ENCODE data around the gene FBXO48. TPM values are rescaled to one million over a fixed set of nuclear protein-coding genes. Genes with fewer than 3 reads are reported as not detected.

Gene FBXO48
- total and polyA plus RNA-seq, 2 of the 8 experiments (the other 6 are each of a cell fraction or from before 2014, with no cell fraction given) = 1.1 to 1.5 TPM

- Histone ChIP-seq H2BK12ac (ENCODE audit: low read depth, low read length) (no peak overlapping the region), H4K8ac (ENCODE audit: extremely low read depth, insufficient read depth, low read length) (no peak overlapping the region), H3K4me1 (replicated peaks in 1 of 4; ENCODE audit: control insufficient read depth in 3 of 4, insufficient read depth in 4 of 4, low read length in 3 of 4) (no peaks in the 10 kb centered on the region; a peak in 1 of 7 replicates), H3K4me3 (ENCODE audit: extremely low read depth in 1 of 4, insufficient read depth in 2 of 4, low read depth in 3 of 4, low read length in 4 of 4) (no peak overlapping the region), H4K5ac (ENCODE audit: insufficient read length, low read depth, low read length) (no peak overlapping the region), H3K4ac (replicated peaks; ENCODE audit: insufficient read length, low read depth, low read length) (no peak overlapping the region), H3K18ac (ENCODE audit: extremely low read depth, low read length) (no peak overlapping the region), H3K79me1 (ENCODE audit: low read depth, low read length) (no peaks in the 10 kb centered on the region), H3K9ac (replicated peaks in 1 of 4; ENCODE audit: extremely low read depth in 1 of 4, low read depth in 3 of 4, low read length in 3 of 4) (no peak overlapping the region), H3K56ac (replicated peaks; ENCODE audit: insufficient read length, low read depth, low read length) (no peak overlapping the region), H3K4me2 (ENCODE audit: insufficient read depth in 1 of 2, low read depth in 2 of 2, low read length in 2 of 2) (no peak overlapping the region), H3K27ac (ENCODE audit: low read depth, low read length) (no peak overlapping the region), H3K9me3 (ENCODE audit: insufficient read depth in 2 of 2, low read depth in 1 of 2, low read length in 1 of 2) (no peaks in the 10 kb centered on the region), H2BK20ac (ENCODE audit: low read length) (no peak overlapping the region), H3K79me2 (ENCODE audit: control insufficient read depth in 1 of 2, insufficient read depth in 2 of 2, low read length in 2 of 2) (no peaks in the 10 kb centered on the region; a peak in 1 of 4 replicates), H3K23ac (ENCODE audit: insufficient read length) (no peak overlapping the region), H3K36me3 (ENCODE audit: control insufficient read depth in 2 of 4, insufficient read depth in 4 of 4, low read length in 3 of 4) (no peaks in the 10 kb centered on the region), H2BK15ac (ENCODE audit: low read length) (no peak overlapping the region), H2BK5ac (ENCODE audit: low read depth, low read length) (no peak overlapping the region), H3K23me2 (ENCODE audit: low read depth, low read length) (peaks cover 2% of the 10 kb centered on the region; the same call in 1 of the 2 replicates), H2BK120ac (replicated peaks; ENCODE audit: low read depth, low read length) (no peak overlapping the region), H4K20me1 (replicated peaks in 1 of 2; ENCODE audit: control insufficient read depth in 1 of 2, insufficient read depth in 2 of 2, low read length in 2 of 2) (no peaks in the 10 kb centered on the region), H3K14ac (ENCODE audit: insufficient read length) (no peak overlapping the region), H2AFZ (ENCODE audit: low read length) (no peak overlapping the region), H2AK5ac (ENCODE audit: low read depth, low read length) (no peak overlapping the region), H4K91ac (replicated peaks; ENCODE audit: insufficient read length, low read length) (no peak overlapping the region), H3K27me3 (replicated peaks in 1 of 4; ENCODE audit: control insufficient read depth in 3 of 4, extremely low read depth in 1 of 4, insufficient read depth in 3 of 4, low read length in 3 of 4) (no peaks in the 10 kb centered on the region)
- DNase-seq (ENCODE audit: low read depth in 1 of 2, low spot score in 2 of 2) (no peak), FAIRE-seq (peak; percentile 82)
- CTCF ChIA-PET (ENCODE audit: partially characterized antibody) = interaction anchor here (0.6 to 5.8 kb wide), 43 partner anchors 10 to 893 kb away, joined by 3 to 46 read pairs (median 4); no protein-coding TSS in a partner anchor
- POLR2A ChIA-PET (ENCODE audit: partially characterized antibody) = interaction anchor here (0.7 to 1.1 kb wide), 2 partner anchors 15 to 33 kb away, joined by 3 to 4 read pairs; no protein-coding TSS in a partner anchor
- WGBS, 2 experiments (ENCODE audit: extremely low coverage in 1 of 2, insufficient coverage in 1 of 2, insufficient read length in 1 of 2, insufficient replicate concordance in 2 of 2, low coverage in 1 of 2, low lambda C conversion rate in 2 of 2, missing lambda C conversion rate in 1 of 2) = 74% methylated on average over 1 of the region's 1 CpG; no CpG with 5 or more reads in 1 of the 2 experiments
- peak; percentile 87 to 89 for TF ChIP-seq RAD21 (IDR thresholded peaks at IDR 0.05 in 1 of 2, conservative IDR thresholded peaks at IDR 0.05 in 1 of 2; ENCODE audit: low read depth in 2 of 2, low read length in 2 of 2)
- TF ChIP-seq TEAD4 (IDR thresholded peaks at IDR 0.05; ENCODE audit: low read depth, low read length) = no peak
- no peak for TF ChIP-seq MAFK (IDR thresholded peaks at IDR 0.05; ENCODE audit: low read depth, low read length)
- TF ChIP-seq RNF2 (IDR thresholded peaks at IDR 0.05; ENCODE audit: borderline replicate concordance, low read depth, low read length, missing control alignments, poor library complexity, severe bottlenecking) = no peak
- TF ChIP-seq ATF3 (IDR thresholded peaks at IDR 0.05; ENCODE audit: insufficient read depth, low read depth, low read length) = no peak
- TF ChIP-seq KDM1A (IDR thresholded peaks at IDR 0.05; ENCODE audit: borderline replicate concordance, low read length) = no peak
- no peak for TF ChIP-seq SIX5 (IDR thresholded peaks at IDR 0.05; ENCODE audit: low read depth, low read length)
- no peak for TF ChIP-seq EP300 (IDR thresholded peaks at IDR 0.05; ENCODE audit: borderline replicate concordance in 1 of 2, low read depth in 2 of 2, low read length in 2 of 2)
- no peak for TF ChIP-seq TBP (IDR thresholded peaks at IDR 0.05; ENCODE audit: low read depth, low read length)
- TF ChIP-seq POLR2AphosphoS5 (IDR thresholded peaks at IDR 0.05; ENCODE audit: low read depth, low read length) = no peak
Measured at GRCh38 chr2:68463287-68463877, 3.7 kb downstream of the FBXO48 start.
